Measurements from ENCODE around the gene MRPL51.

The MRPL51 gene

GRCh38 chr12:6459004-6459337, 34.1 kb downstream of the MRPL51 start:
- DNase-seq (ENCODE audit: low read depth): no peak
- H3K4me3 ChIP-seq (ENCODE audit: low read depth, low read length): no peak overlapping the region
- no peak for TF ChIP-seq CTCF (conservative IDR thresholded peaks at IDR 0.05; ENCODE audit: low read depth, low read length)

- no peak for TF ChIP-seq CTCF (conservative IDR thresholded peaks at IDR 0.05; ENCODE audit: low read depth, low read length)
- DNase-seq (ENCODE audit: low read depth): no peak
- no peak overlapping the region for H3K4me3 ChIP-seq (ENCODE audit: low read depth, low read length)
Measured at GRCh38 chr12:6458281-6459003, 34.6 kb downstream of the MRPL51 start.

GRCh38 chr12:6457220-6457945, 35.7 kb downstream of the MRPL51 start:
- no peak for DNase-seq (ENCODE audit: low read depth)
- no peak overlapping the region for H3K4me3 ChIP-seq (ENCODE audit: low read depth, low read length)

GRCh38 chr12:6452944-6453630, 40.0 kb downstream of the MRPL51 start:
- peak overlapping the region; percentile 74 for H3K4me3 ChIP-seq (ENCODE audit: low read depth, low read length)
- DNase-seq (ENCODE audit: low read depth): no peak
- TF ChIP-seq CTCF (conservative IDR thresholded peaks at IDR 0.05; ENCODE audit: low read depth, low read length): no peak

More at GRCh38 chr12:6457220-6457945, 35.7 kb downstream of the MRPL51 start:
- TF ChIP-seq CTCF (conservative IDR thresholded peaks at IDR 0.05; ENCODE audit: low read depth, low read length): no peak

GRCh38 chr12:6452245-6452943, 40.7 kb downstream of the MRPL51 start:
- TF ChIP-seq CTCF (conservative IDR thresholded peaks at IDR 0.05; ENCODE audit: low read depth, low read length): no peak
- H3K4me3 ChIP-seq (ENCODE audit: low read depth, low read length): peak overlapping the region; percentile 74
- DNase-seq (ENCODE audit: low read depth): no peak

GRCh38 chr12:6451348-6452244, 41.5 kb downstream of the MRPL51 start, which contains the start of gene TAPBPL:
Gene TAPBPL, plus strand, starts transcription at chr12:6452042. Its CDS starts 207 bp downstream, at chr12:6452249.
- peak within 1 kb of the TSS; percentile 74 for H3K4me3 ChIP-seq (ENCODE audit: low read depth, low read length)
- peak; percentile 81 for DNase-seq (ENCODE audit: low read depth)
- no peak for TF ChIP-seq CTCF (conservative IDR thresholded peaks at IDR 0.05; ENCODE audit: low read depth, low read length)

All from choroid plexus epithelial cell (primary cell).